HepG2 (cell line): Measurements from ENCODE around the gene MB. TPM values are rescaled to one million over a fixed set of nuclear protein-coding genes. Genes with fewer than 3 reads are reported as not detected.

Experiments
- polyA plus RNA-seq, 8 experiments: library from polyadenylated mRNA; depleted of rRNA in 3 of 8; stranded (reverse) in 7 of 8; unstranded in 1 of 8; fragments of >200 nt; fragmentation: Illumina TruSeq in 4 of 8; extraction: Trizol in 4 of 8; gene quantifications; 2 replicates each; pipeline versions ENCODE4 v1.2.1 to v1.2.3, GENCODE V29; 2011 to 2016; ENCODE audit warnings: low read depth in 4 of 8, missing spikeins in 1 of 8, mixed read lengths in 1 of 8; ENCODE audit not compliant: insufficient read depth in 1 of 8
- total RNA-seq, 5 experiments: library from RNA; depleted of rRNA; stranded (reverse); fragments of >200 nt; fragmentation: Illumina TruSeq; extraction: Trizol; gene quantifications; 2 replicates each; pipeline ENCODE4 v1.2.3, GENCODE V29; 2016; ENCODE audit warnings: low read depth in 1 of 5

Gene MB
- total and polyA plus RNA-seq, 2 of the 13 experiments (the other 11 are each of a cell fraction or from before 2014, with no cell fraction given) = 0.07 TPM; not detected in 1

Other genes with a start within 250 kb of the MB start
- gene HMOX1, start 236.2 kb downstream of the MB start, total RNA-seq (2016; rRNA removed; fragmentation: Illumina TruSeq; extraction: Trizol) = 53.6 and 54.1 TPM in 2 replicates
- 60.5 and 67.4 TPM in 2 replicates for gene HMOX1, start 236.2 kb downstream of the MB start, polyA plus RNA-seq (2011; rRNA removed)
- gene MCM5, start 217.2 kb downstream of the MB start, total RNA-seq (2016; rRNA removed; fragmentation: Illumina TruSeq; extraction: Trizol) = 87.1 and 93.5 TPM in 2 replicates
- gene MCM5, start 217.2 kb downstream of the MB start, polyA plus RNA-seq (2011; rRNA removed) = 35.0 and 40.2 TPM in 2 replicates
- gene RASD2, start 76.5 kb downstream of the MB start, total RNA-seq (2016; rRNA removed; fragmentation: Illumina TruSeq; extraction: Trizol) = not detected in 2 replicates
- not detected in 2 replicates for gene RASD2, start 76.5 kb downstream of the MB start, polyA plus RNA-seq (2011; rRNA removed)
- 6.3 and 7.5 TPM in 2 replicates for gene APOL6, start 31.1 kb upstream of the MB start, total RNA-seq (2016; rRNA removed; fragmentation: Illumina TruSeq; extraction: Trizol)
- gene APOL6, start 31.1 kb upstream of the MB start, polyA plus RNA-seq (2011; rRNA removed) = 5.2 and 6.5 TPM in 2 replicates
- gene APOL5, start 100.5 kb upstream of the MB start, total RNA-seq (2016; rRNA removed; fragmentation: Illumina TruSeq; extraction: Trizol) = not detected in 2 replicates
- not detected in 2 replicates for gene APOL5, start 100.5 kb upstream of the MB start, polyA plus RNA-seq (2011; rRNA removed)